ENCODE data around the gene UBR4.

GRCh38 chr1:19209439-19209989 is 552 bp downstream of the UBR4 start:
- TF ChIP-seq EZH2 (IDR thresholded peaks at IDR 0.05; ENCODE audit: insufficient read depth, poor library complexity, severe bottlenecking) (no peak), EZH2phosphoT487 (IDR thresholded peaks at IDR 0.05; ENCODE audit: insufficient read depth, low read depth) (no peak)

Data from GM23248 (cell line).